PC-3 (cell line): ENCODE data around the gene CTNNA2. TPM values are rescaled to one million over a fixed set of nuclear protein-coding genes. Genes with fewer than 3 reads are reported as not detected.
"Not testable (repeated sequence)": the region's sequence is repeated elsewhere in the genome, so short reads cannot be mapped to it uniquely, and the experiment has no call there.

Experiments
- ATAC-seq: fragments of 200-7000 bp; cut with Tn5 transposase; 2 replicates; pipeline ENCODE4 v1.9.1; 2020; ENCODE audit warnings: mild to moderate bottlenecking, moderate library complexity
- BruUV-seq: library from RNA; stranded (reverse); fragments of 400-500 nt; replicated peaks from 2 replicates; lab custom pipeline; 2021; lab: Mats Ljungman, UMichigan
- CTCF ChIA-PET: fragments of 300-600 bp; sonication (Branson Sonifier 250); formaldehyde crosslinking; loops from one replicate; lab custom pipeline; 2022; ENCODE audit warnings: antibody characterized with exemption; lab: Charles Lee
- POLR2A ChIA-PET: fragments of 300-600 bp; sonication (Branson Sonifier 250); formaldehyde crosslinking; loops from one replicate; lab custom pipeline; 2022; ENCODE audit warnings: antibody characterized with exemption; ENCODE audit not compliant: unreplicated experiment; lab: Charles Lee
- DNase-seq: peaks from one replicate; pipeline ENCODE4 v3.0.0-alpha.2; 2015
- H2AFZ ChIP-seq: fragments of 300-600 bp; sonication (generic); 2 replicates; pipeline ENCODE4 v1.6.0; 2016; ENCODE audit warnings: antibody characterized with exemption, low read length
- H3F3A ChIP-seq: fragments of 300-600 bp; sonication (generic); one replicate; pipeline ENCODE4 v1.6.0; 2017; ENCODE audit warnings: antibody characterized with exemption, low read length, control low read depth, mild to moderate bottlenecking; ENCODE audit not compliant: unreplicated experiment
- H3K27ac ChIP-seq: fragments of 300-600 bp; sonication (generic); 2 replicates; pipeline ENCODE4 v1.5.1; 2016; ENCODE audit warnings: mild to moderate bottlenecking, low read length
- H3K27me3 ChIP-seq: fragments of 300-600 bp; sonication (generic); 2 replicates; pipeline ENCODE4 v1.6.1; 2016; ENCODE audit warnings: low read length, mixed read lengths
- H3K36me3 ChIP-seq: fragments of 300-600 bp; sonication (generic); 2 replicates; pipeline ENCODE4 v1.6.1; 2016; ENCODE audit warnings: low read depth, mixed run types, low read length, mixed read lengths
- H3K4me1 ChIP-seq: fragments of 300-600 bp; sonication (generic); 2 replicates; pipeline ENCODE4 v1.5.1; 2016; ENCODE audit warnings: low read length; ENCODE audit not compliant: insufficient read depth
- H3K4me2 ChIP-seq: fragments of 300-600 bp; sonication (generic); 2 replicates; pipeline ENCODE4 v1.6.0; 2016; ENCODE audit warnings: low read length
- H3K4me3 ChIP-seq: fragments of 300-600 bp; sonication (generic); 2 replicates; pipeline ENCODE4 v1.5.1; 2016; ENCODE audit warnings: mild to moderate bottlenecking, low read length, mixed read lengths
- H3K79me2 ChIP-seq: fragments of 300-600 bp; sonication (generic); 2 replicates; pipeline ENCODE4 v1.6.1; 2017; ENCODE audit warnings: low read length, mixed read lengths
- H3K9ac ChIP-seq: fragments of 300-600 bp; sonication (generic); 2 replicates; pipeline ENCODE4 v1.6.0; 2016; ENCODE audit warnings: mild to moderate bottlenecking, low read length
- H3K9me2 ChIP-seq: fragments of 300-600 bp; sonication (generic); replicated peaks from 2 replicates; pipeline ENCODE4 v1.6.1; 2016; ENCODE audit warnings: mixed run types, low read length, mixed read lengths
- H3K9me3 ChIP-seq: fragments of 300-600 bp; sonication (generic); 2 replicates; pipeline ENCODE4 v1.6.1; 2016; ENCODE audit warnings: low read length, mixed read lengths
- H4K20me1 ChIP-seq: fragments of 300-600 bp; sonication (generic); 2 replicates; pipeline ENCODE4 v1.6.1; 2016; ENCODE audit warnings: low read length, mixed read lengths
- EZH2 ChIP-seq: fragments of 300-600 bp; sonication (generic); IDR thresholded peaks from one replicate; pipeline ENCODE4 v1.6.1; 2017; ENCODE audit warnings: antibody characterized with exemption, mild to moderate bottlenecking, low read length; ENCODE audit not compliant: unreplicated experiment
- EZH2phosphoT487 ChIP-seq: fragments of 300-600 bp; sonication (generic); IDR thresholded peaks from 2 replicates; pipeline ENCODE4 v1.6.1; 2018; ENCODE audit warnings: mild to moderate bottlenecking, antibody characterized with exemption, low read length, borderline replicate concordance
- intact Hi-C: fragments of 100-400 bp; cut with micrococcal nuclease; formaldehyde crosslinking; loops from 2 replicates; pipeline ENCODE4 v1.9.0; 2023
- total RNA-seq: library from RNA; depleted of rRNA; stranded (reverse); fragments of >200 nt; gene quantifications from 2 replicates; pipeline ENCODE4 v1.2.3, GENCODE V29; 2014
- TF ChIP-seq, protein P1 (sequence below): fragments of 300-600 bp; sonication (generic); conservative IDR thresholded peaks from 2 replicates; pipeline ENCODE4 v1.5.1; 2017; ENCODE audit warnings: antibody characterized with exemption, low read depth, mild to moderate bottlenecking, low read length

The CTNNA2 gene
- total RNA-seq, 1 experiment from 2014 or later, result not detected

DNA sequence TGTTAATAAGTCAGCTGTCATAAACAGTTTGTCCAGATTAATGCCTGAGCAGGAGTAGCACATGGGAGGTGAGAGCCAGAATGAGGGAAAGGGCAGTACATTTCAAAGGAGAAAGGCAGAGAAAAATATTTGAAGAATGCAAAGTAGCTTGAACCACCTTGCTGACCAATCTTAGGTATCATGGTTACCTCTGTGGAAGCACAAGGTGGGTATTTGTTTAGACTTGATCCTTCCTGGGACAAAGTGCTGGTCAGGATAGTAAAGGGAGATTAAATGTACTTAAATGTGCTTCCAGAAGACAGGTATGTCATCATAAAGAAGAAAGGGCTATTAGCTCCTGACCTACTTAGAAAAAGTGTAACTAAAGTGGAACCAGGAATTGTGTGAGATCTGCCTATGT lies 686.7 kb downstream of the CTNNA2 start:
- Histone ChIP-seq H3K9me3 (no peaks in the 10 kb centered on the region), H3K9me2 (no peaks in the 10 kb centered on the region), H3K9ac (no peak overlapping the region), H3K79me2 (no peaks in the 10 kb centered on the region), H3K4me2 (no peak overlapping the region), H3K4me1 (no peaks in the 10 kb centered on the region), H2AFZ (no peak overlapping the region), H3F3A (no peaks in the 10 kb centered on the region), H4K20me1 (no peaks in the 10 kb centered on the region), H3K4me3 (no peak overlapping the region), H3K27ac (no peak overlapping the region), H3K27me3 (no peaks in the 10 kb centered on the region), H3K36me3 (no peaks in the 10 kb centered on the region)
- BruUV-seq, result no TSS peak
- ChIA-PET CTCF (no interaction called here), POLR2A (no interaction called here)
- ATAC-seq, result no peak
- intact Hi-C loops, result no loop called here
- TF ChIP-seq EZH2 (no peak), EZH2phosphoT487 (no peak)
- TF ChIP-seq, protein P1, sequence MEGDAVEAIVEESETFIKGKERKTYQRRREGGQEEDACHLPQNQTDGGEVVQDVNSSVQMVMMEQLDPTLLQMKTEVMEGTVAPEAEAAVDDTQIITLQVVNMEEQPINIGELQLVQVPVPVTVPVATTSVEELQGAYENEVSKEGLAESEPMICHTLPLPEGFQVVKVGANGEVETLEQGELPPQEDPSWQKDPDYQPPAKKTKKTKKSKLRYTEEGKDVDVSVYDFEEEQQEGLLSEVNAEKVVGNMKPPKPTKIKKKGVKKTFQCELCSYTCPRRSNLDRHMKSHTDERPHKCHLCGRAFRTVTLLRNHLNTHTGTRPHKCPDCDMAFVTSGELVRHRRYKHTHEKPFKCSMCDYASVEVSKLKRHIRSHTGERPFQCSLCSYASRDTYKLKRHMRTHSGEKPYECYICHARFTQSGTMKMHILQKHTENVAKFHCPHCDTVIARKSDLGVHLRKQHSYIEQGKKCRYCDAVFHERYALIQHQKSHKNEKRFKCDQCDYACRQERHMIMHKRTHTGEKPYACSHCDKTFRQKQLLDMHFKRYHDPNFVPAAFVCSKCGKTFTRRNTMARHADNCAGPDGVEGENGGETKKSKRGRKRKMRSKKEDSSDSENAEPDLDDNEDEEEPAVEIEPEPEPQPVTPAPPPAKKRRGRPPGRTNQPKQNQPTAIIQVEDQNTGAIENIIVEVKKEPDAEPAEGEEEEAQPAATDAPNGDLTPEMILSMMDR, result no peak
- DNase-seq, result no peak

DNA sequence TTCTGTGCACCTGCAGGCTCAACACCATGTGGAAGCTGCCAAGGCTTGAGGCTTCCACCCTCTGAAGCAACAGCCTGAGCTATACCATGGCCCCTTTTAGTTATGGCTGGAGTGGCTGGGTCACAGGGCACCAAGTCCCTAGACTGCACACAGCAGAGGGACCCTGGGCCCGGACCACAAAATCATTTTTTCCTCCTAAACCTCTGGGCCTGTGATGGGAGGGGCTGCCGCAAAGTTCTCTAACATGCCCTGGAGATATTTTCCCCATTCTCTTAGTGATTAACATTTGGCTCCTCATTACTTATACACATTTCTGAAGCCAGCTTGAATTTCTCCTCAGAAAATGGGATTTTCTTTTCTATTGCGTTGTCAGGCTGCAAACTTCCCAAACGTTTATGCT lies 691.1 kb downstream of the CTNNA2 start:
- not testable (repeated sequence) for H3K27me3 ChIP-seq

DNA sequence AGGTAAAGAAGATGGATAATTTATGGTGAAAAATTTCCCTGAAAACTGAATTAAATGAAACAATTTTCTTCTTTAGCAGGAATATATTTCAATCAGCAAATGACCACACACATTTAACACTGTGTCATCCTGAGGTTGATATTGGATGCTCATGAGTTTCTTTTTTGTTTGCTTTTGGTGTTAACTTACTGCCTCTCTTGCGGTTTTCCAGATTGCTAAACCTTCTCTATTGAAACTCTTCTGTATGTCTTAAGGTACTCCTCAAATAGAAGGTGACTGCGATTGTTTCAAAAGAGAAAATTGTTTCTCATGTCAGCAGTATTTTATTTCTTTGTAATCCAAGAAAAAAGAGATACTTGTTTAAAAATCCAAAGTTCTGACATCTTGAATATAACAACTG lies 692.6 kb downstream of the CTNNA2 start:
- no peak overlapping the region for H2AFZ ChIP-seq
- peaks cover 12% of the 10 kb centered on the region; the same call in 1 of the 2 replicates for H3K9me3 ChIP-seq
- no peaks in the 10 kb centered on the region for H3K36me3 ChIP-seq
- DNase-seq, result no peak
- H3K27me3 ChIP-seq, result no peaks in the 10 kb centered on the region
- no peaks in the 10 kb centered on the region for H3K79me2 ChIP-seq
- ChIA-PET CTCF (no interaction called here), POLR2A (no interaction called here)
- no peak overlapping the region for H3K4me3 ChIP-seq
- intact Hi-C loops, result no loop called here
- H3K9me2 ChIP-seq, result no peaks in the 10 kb centered on the region
- BruUV-seq, result no TSS peak
- H3F3A ChIP-seq, result no peaks in the 10 kb centered on the region
- H3K4me2 ChIP-seq, result no peak overlapping the region
- ATAC-seq, result no peak
- TF ChIP-seq, protein P1, result no peak
- TF ChIP-seq EZH2phosphoT487 (no peak), EZH2 (no peak)
- H3K9ac ChIP-seq, result no peak overlapping the region
- H3K27ac ChIP-seq, result no peak overlapping the region
- no peaks in the 10 kb centered on the region for H3K4me1 ChIP-seq
- no peaks in the 10 kb centered on the region for H4K20me1 ChIP-seq

More for the DNA sequence above, 691.1 kb downstream of the CTNNA2 start:
- H2AFZ ChIP-seq, DNase-seq, H3K9ac ChIP-seq, H3K36me3 ChIP-seq, ATAC-seq, POLR2A ChIA-PET, H3F3A ChIP-seq, intact Hi-C loops, H3K4me2 ChIP-seq, BruUV-seq, H3K4me3 ChIP-seq, H3K4me1 ChIP-seq, H3K27ac ChIP-seq, H4K20me1 ChIP-seq, CTCF ChIA-PET, H3K79me2 ChIP-seq, H3K9me2 ChIP-seq: not testable (repeated sequence)
- peaks cover 12% of the 10 kb centered on the region; the same call in 1 of the 2 replicates for H3K9me3 ChIP-seq
